ENCODE data around the gene KANK4. TPM values are rescaled to one million over a fixed set of nuclear protein-coding genes. Genes with fewer than 3 reads are reported as not detected.
"Not testable (repeated sequence)": the region's sequence is repeated elsewhere in the genome, so short reads cannot be mapped to it uniquely, and the experiment has no call there.

The KANK4 gene
- polyA plus RNA-seq, 3 donors = not detected

DNA sequence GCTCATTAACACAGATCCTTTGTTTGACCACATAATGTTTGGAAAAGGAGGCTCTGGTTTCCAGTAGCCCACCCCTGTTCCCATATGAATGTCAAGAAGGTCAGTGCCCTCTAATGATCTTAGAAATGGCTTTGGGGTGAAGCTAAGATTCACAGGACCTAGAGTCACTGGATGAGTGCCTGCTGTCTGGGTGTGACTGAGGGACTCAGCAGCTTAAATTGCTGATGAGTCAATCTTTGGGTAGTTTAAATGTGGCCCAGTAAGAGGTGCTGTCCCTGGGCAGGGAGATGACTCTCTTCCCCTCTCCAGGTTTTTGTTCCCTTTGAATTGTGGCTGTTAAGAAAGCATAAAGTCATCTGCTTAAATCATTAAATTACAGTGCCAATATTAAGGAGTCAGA lies 74.0 kb downstream of the KANK4 start:
- Mint-ChIP-seq H3K27ac (no peak overlapping the region), H3K36me3 (no peaks in the 10 kb centered on the region), H3K9me3 (peaks cover 0 to 9% (median 6%) of the 10 kb centered on the region in 7 donors), H3K4me3 (no peak overlapping the region), H3K4me1 (peaks cover 3% of the 10 kb centered on the region), H3K27me3 (ENCODE audit: low read depth in 3 of 3) (peaks cover 0 to 1% (median 0%) of the 10 kb centered on the region in 3 donors)
- no peaks in the 10 kb centered on the region for H3K79me2 ChIP-seq (ENCODE audit: insufficient read depth, low read length)
- no peak overlapping the region for H3K4me2 ChIP-seq (replicated peaks; ENCODE audit: extremely low read depth, low read length, poor library complexity, severe bottlenecking)
- no peaks in the 10 kb centered on the region for H4K20me1 ChIP-seq (ENCODE audit: insufficient read depth, low read length)
- DNase-seq = no peak
- H2AFZ ChIP-seq (ENCODE audit: insufficient read depth, low read depth, low read length, poor library complexity, severe bottlenecking) = no peak overlapping the region
- no peaks in the 10 kb centered on the region for H3K4me1 ChIP-seq (ENCODE audit: control insufficient read depth in 1 of 2, insufficient read depth in 2 of 2, low read length in 2 of 2)
- no peak overlapping the region for H3K4me3 ChIP-seq (replicated peaks in 1 of 3; ENCODE audit: low read depth in 2 of 3, low read length in 3 of 3)
- H3K9ac ChIP-seq (ENCODE audit: insufficient read depth, low read length, poor library complexity, severe bottlenecking) = no peak overlapping the region
- no peak overlapping the region for H3K27ac ChIP-seq (ENCODE audit: low read depth in 1 of 2, low read length in 2 of 2)
- peaks cover 0 to 4% of the 10 kb centered on the region in 2 donors for H3K9me3 ChIP-seq (replicated peaks in 1 of 2; ENCODE audit: control insufficient read depth in 1 of 2, insufficient read depth in 1 of 2, low read length in 2 of 2)
- TF ChIP-seq, protein P1, sequence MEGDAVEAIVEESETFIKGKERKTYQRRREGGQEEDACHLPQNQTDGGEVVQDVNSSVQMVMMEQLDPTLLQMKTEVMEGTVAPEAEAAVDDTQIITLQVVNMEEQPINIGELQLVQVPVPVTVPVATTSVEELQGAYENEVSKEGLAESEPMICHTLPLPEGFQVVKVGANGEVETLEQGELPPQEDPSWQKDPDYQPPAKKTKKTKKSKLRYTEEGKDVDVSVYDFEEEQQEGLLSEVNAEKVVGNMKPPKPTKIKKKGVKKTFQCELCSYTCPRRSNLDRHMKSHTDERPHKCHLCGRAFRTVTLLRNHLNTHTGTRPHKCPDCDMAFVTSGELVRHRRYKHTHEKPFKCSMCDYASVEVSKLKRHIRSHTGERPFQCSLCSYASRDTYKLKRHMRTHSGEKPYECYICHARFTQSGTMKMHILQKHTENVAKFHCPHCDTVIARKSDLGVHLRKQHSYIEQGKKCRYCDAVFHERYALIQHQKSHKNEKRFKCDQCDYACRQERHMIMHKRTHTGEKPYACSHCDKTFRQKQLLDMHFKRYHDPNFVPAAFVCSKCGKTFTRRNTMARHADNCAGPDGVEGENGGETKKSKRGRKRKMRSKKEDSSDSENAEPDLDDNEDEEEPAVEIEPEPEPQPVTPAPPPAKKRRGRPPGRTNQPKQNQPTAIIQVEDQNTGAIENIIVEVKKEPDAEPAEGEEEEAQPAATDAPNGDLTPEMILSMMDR (IDR thresholded peaks at IDR 0.05) = no peak
- no peaks in the 10 kb centered on the region for H3K36me3 ChIP-seq (replicated peaks in 1 of 2; ENCODE audit: control insufficient read depth in 1 of 2, insufficient read depth in 2 of 2, low read length in 2 of 2)
- intact Hi-C loops (cut with micrococcal nuclease) = no loop called here
- H3K27me3 ChIP-seq (ENCODE audit: control insufficient read depth in 2 of 2, insufficient read depth in 2 of 2, low read length in 2 of 2) = no peaks in the 10 kb centered on the region

DNA sequence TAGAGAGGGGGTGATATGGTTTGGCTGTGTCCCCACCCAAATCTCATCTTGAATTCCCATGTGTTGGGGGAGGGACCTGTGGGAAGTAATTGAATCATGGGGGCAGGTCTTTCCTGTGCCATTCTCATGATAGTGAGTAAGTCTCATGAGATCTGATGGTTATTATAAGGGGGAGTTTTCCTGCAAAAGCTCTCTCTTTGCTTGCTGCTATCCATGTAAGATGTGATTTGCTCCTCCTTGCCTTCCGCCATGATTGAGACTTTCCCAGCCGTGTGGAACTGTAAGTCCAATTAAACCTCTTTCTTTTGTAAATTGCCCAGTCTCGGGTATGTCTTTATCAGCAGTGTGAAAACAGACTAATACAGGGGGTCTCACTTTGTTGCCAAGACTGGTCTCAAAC lies 74.9 kb downstream of the KANK4 start:
- H3K36me3 Mint-ChIP-seq; H4K20me1 ChIP-seq (ENCODE audit: insufficient read depth, low read length); DNase-seq; H3K79me2 ChIP-seq (ENCODE audit: insufficient read depth, low read length); H2AFZ ChIP-seq (ENCODE audit: insufficient read depth, low read depth, low read length, poor library complexity, severe bottlenecking); H3K27me3 ChIP-seq (ENCODE audit: control insufficient read depth in 2 of 2, insufficient read depth in 2 of 2, low read length in 2 of 2); intact Hi-C loops (cut with micrococcal nuclease); H3K27me3 Mint-ChIP-seq (ENCODE audit: low read depth in 3 of 3); H3K4me3 ChIP-seq (replicated peaks in 1 of 3; ENCODE audit: low read depth in 2 of 3, low read length in 3 of 3); H3K4me1 Mint-ChIP-seq; H3K9ac ChIP-seq (ENCODE audit: insufficient read depth, low read length, poor library complexity, severe bottlenecking); H3K9me3 Mint-ChIP-seq; H3K27ac ChIP-seq (ENCODE audit: low read depth in 1 of 2, low read length in 2 of 2); H3K4me3 Mint-ChIP-seq; H3K4me1 ChIP-seq (ENCODE audit: control insufficient read depth in 1 of 2, insufficient read depth in 2 of 2, low read length in 2 of 2); H3K4me2 ChIP-seq (replicated peaks; ENCODE audit: extremely low read depth, low read length, poor library complexity, severe bottlenecking); H3K9me3 ChIP-seq (replicated peaks in 1 of 2; ENCODE audit: control insufficient read depth in 1 of 2, insufficient read depth in 1 of 2, low read length in 2 of 2); H3K36me3 ChIP-seq (replicated peaks in 1 of 2; ENCODE audit: control insufficient read depth in 1 of 2, insufficient read depth in 2 of 2, low read length in 2 of 2): not testable (repeated sequence)
- 100% methylated on average over 3 of the region's 3 CpGs for WGBS (ENCODE audit: insufficient coverage)
- H3K27ac Mint-ChIP-seq = peak overlapping the region in 1 of 7 donors; percentile 25
